Effector memory CD4-positive, alpha-beta T cell (primary cell): ENCODE data around the gene LHX2.

Experiments
- DNase-seq, 3 donors: peaks; one replicate each; pipeline ENCODE4 v3.0.0-alpha.2; 2020
- H3K27ac ChIP-seq: 2 replicates; pipeline ENCODE4 v1.7.0; 2013; ENCODE audit warnings: mild to moderate bottlenecking, low read length, moderate library complexity; ENCODE audit not compliant: insufficient read depth, poor library complexity, severe bottlenecking
- H3K27me3 ChIP-seq: replicated peaks from 2 replicates; pipeline ENCODE4 v1.7.0; 2013; ENCODE audit warnings: mild to moderate bottlenecking, low read length; ENCODE audit not compliant: insufficient read depth, control insufficient read depth, poor library complexity, severe bottlenecking
- H3K36me3 ChIP-seq: 2 replicates; pipeline ENCODE4 v1.7.0; 2013; ENCODE audit warnings: mild to moderate bottlenecking, low read length, moderate library complexity; ENCODE audit not compliant: control insufficient read depth, insufficient read depth
- H3K4me1 ChIP-seq: 2 replicates; pipeline ENCODE4 v1.7.0; 2013; ENCODE audit warnings: low read length, mild to moderate bottlenecking; ENCODE audit not compliant: control insufficient read depth, insufficient read depth, poor library complexity, severe bottlenecking
- H3K4me3 ChIP-seq: 2 replicates; pipeline ENCODE4 v1.7.0; 2013; ENCODE audit warnings: low read length, low read depth, mild to moderate bottlenecking; ENCODE audit not compliant: insufficient read depth, poor library complexity, severe bottlenecking
- H3K9me3 ChIP-seq: 2 replicates; pipeline ENCODE4 v1.7.0; 2013; ENCODE audit warnings: mild to moderate bottlenecking, low read length, moderate library complexity; ENCODE audit not compliant: control insufficient read depth

LHX2 gene

GRCh38 chr9:124013309-124014210, 2.0 kb downstream of the LHX2 start:
- Histone ChIP-seq H3K27ac (no peak overlapping the region), H3K36me3 (no peaks in the 10 kb centered on the region), H3K4me1 (peaks cover 42% of the 10 kb centered on the region), H3K9me3 (no peaks in the 10 kb centered on the region), H3K4me3 (no peak overlapping the region), H3K27me3 (peaks cover 86% of the 10 kb centered on the region)
- no peak for DNase-seq

GRCh38 chr9:124014211-124014955, 2.8 kb downstream of the LHX2 start:
- H3K4me3 ChIP-seq = no peak overlapping the region
- H3K27me3 ChIP-seq = peaks cover 86% of the 10 kb centered on the region
- H3K36me3 ChIP-seq = no peaks in the 10 kb centered on the region
- peaks cover 35% of the 10 kb centered on the region for H3K4me1 ChIP-seq
- H3K9me3 ChIP-seq = no peaks in the 10 kb centered on the region
- H3K27ac ChIP-seq = no peak overlapping the region
- DNase-seq = no peak

DNA sequence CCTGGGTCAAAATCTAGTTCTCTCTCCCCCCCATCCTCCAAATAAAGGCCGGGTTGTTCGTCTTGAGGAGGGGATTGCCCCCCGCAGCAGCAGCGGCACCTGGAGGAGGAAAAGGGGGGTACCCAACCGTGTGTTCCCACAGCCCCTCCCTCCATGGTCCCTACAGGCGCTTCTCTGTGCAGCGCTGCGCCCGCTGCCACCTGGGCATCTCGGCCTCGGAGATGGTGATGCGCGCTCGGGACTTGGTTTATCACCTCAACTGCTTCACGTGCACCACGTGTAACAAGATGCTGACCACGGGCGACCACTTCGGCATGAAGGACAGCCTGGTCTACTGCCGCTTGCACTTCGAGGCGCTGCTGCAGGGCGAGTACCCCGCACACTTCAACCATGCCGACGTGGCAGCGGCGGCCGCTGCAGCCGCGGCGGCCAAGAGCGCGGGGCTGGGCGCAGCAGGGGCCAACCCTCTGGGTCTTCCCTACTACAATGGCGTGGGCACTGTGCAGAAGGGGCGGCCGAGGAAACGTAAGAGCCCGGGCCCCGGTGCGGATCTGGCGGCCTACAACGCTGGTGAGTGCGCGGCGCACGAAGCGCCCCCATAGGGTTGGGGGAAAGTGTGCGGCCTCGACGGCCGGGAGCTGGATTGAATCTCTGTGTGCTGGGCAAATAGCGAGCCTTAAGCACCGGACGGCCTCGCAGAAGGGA, 3.5 kb downstream of the LHX2 start:
- H3K9me3 ChIP-seq = no peaks in the 10 kb centered on the region

DNA sequence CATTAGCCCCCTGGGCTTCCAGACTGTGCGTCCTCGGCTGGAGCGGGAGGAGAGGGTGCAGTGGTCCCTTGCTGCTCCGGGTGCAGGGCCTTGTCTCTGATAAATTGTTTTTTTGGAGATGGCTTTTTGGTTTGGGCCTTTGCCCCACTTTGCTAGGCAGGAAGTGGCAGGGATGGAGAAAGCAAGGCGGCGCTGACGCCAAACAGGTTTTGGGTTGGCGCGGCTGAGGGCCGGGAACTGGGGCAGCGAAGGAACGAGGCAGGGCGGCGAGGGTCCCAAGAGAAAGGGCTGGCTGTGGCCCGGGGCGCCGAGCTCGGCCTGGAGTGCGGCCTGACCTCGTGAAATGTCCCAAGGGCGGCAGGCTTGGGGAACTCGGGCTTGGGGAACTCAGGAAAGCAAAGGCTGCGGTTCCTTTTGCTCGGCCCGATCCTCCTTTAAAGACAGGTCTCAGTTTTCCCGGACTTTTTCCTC, 4.1 kb downstream of the LHX2 start:
- H3K27ac ChIP-seq = no peak overlapping the region
- peaks cover 35% of the 10 kb centered on the region for H3K4me1 ChIP-seq
- no peaks in the 10 kb centered on the region for H3K36me3 ChIP-seq
- H3K27me3 ChIP-seq = peaks cover 81% of the 10 kb centered on the region
- DNase-seq = no peak
- H3K9me3 ChIP-seq = no peaks in the 10 kb centered on the region
- H3K4me3 ChIP-seq = no peak overlapping the region

More for the DNA sequence above, 3.5 kb downstream of the LHX2 start:
- H3K36me3 ChIP-seq = no peaks in the 10 kb centered on the region
- H3K4me3 ChIP-seq = no peak overlapping the region
- peaks cover 86% of the 10 kb centered on the region for H3K27me3 ChIP-seq
- H3K4me1 ChIP-seq = peaks cover 35% of the 10 kb centered on the region
- no peak overlapping the region for H3K27ac ChIP-seq
- no peak for DNase-seq

DNA sequence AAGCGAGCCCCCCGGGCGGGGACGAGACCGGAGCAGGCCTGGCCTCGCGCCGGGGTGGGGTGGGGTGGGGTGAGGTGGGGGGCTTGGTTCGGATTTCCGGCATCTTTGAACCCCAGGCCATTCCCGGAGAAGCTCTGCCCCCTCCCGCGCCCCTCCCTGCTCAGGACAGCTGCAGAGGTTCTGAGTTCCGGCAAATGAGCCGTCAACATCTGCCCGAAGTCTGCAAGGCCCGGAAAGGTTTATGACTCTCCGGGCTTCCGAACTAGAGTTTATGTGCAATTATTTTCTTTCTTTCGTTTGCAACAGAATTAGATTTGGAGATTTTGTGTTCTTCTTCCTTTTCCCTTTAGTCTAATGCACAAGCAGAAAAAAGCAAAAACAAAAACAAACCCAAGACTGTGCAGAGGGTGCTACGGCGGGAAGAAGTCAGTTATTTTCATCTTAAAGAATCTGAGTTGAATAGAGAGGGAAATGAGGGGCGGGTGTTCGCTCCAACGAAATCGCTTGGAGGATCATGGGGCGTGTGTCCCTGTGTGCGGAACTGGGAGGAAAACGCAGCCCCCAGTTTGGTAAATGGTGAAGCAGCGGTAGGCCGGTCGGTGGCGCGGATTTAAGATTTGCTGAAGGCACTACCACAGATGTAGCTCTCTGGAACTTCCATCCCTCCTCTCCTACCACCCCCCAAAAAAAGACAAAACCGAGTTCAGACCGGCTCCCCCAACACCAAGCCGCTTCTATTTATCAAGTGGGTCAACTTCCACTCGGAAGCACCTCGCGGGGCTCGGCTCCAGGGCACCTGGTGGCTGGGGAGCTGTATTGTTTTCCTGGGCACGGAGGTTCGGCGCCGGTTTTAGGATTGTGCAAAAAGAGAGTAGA, 4.8 kb downstream of the LHX2 start:
- Histone ChIP-seq H3K36me3 (no peaks in the 10 kb centered on the region), H3K27ac (no peak overlapping the region), H3K4me1 (peaks cover 35% of the 10 kb centered on the region), H3K27me3 (peaks cover 84% of the 10 kb centered on the region), H3K4me3 (no peak overlapping the region), H3K9me3 (no peaks in the 10 kb centered on the region)
- no peak for DNase-seq

DNA sequence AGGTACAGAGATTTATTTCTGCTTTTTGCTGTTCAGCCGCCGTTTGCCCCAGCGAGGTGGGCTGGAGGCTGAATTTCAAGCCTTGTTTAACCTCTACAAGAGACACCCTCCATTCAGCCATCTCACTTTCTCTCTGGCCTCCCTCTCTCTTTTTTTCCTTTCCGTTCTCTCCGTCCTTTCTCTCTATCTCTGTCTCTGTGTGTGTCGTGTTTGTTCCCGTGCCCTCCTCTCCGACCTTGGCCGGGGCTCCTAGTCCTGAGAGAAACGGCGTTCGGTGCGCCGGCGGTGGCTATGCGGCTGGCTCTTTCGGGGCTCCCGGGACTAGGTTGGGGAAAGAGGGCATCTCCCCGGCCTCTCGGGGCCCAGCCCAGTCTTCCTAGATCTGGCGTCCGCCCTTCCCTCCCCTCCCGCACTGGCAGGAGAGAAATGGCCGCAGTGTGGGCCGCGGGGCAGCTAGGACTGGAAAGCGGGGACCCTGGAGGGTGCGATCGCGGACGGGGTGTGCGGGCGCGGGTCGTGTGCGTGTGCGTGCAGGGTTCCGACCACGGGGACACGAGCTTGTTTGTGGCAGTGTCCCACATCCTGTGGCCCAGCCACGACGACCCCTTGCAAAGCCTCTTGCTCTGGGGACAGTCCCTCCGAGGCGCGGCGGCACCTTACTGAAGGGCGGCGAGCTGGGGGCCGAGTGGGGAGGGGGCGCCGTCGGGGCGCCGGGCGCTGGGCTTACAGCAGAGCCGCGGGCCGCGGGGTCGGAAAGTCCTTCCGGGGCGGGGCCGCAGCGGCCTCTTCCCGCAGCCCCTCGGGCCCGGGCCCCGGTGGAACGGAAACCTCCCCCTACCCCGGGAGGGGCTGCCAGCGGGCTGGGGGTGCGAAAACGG, 5.7 kb downstream of the LHX2 start:
- Histone ChIP-seq H3K4me3 (peak overlapping the region; percentile 12), H3K27me3 (peaks cover 80% of the 10 kb centered on the region), H3K27ac (no peak overlapping the region), H3K9me3 (no peaks in the 10 kb centered on the region), H3K36me3 (no peaks in the 10 kb centered on the region), H3K4me1 (peaks cover 29% of the 10 kb centered on the region)
- no peak for DNase-seq

DNA sequence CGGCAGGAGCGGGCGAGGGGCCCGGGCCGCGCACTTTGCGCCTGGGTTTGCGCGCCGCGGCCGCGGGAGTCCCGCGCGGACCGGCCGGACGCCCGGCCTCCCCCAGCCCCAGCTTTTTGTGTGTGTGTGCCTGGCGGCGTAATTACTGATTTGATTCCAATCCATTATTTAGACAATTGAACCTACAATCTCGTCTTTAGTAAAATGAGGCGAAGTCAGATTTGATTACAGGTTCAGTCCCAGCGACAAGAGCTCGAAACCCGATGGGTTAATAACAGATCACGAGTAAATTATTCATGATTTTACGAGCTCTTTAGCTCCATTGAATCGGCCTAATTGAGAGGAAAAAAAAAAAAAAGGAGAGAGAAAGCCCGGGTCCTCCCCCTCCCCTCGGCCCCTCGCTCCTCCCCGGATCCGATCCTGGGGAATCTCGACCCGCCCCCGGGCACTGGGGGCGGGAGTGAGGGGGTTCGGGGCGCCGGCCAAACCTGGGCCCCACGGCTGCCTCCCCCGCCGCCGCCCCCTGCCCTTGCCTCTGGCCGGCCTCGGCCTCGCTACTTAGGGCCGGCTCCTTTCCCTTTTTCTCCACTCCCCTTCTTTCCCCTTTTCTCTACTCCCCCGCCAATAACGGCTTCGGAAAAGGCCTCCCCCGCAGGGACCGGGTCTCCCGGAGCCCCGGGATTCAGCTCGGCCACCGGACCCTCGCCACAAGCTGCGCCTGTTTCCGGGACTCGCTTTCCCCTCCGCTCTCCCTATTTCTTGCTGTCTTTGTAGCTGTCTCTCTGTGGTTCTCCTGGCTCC, 6.6 kb downstream of the LHX2 start:
- peaks cover 78% of the 10 kb centered on the region for H3K27me3 ChIP-seq
- peaks cover 29% of the 10 kb centered on the region for H3K4me1 ChIP-seq
- H3K27ac ChIP-seq = no peak overlapping the region
- no peaks in the 10 kb centered on the region for H3K36me3 ChIP-seq
- DNase-seq = no peak
- no peaks in the 10 kb centered on the region for H3K9me3 ChIP-seq
- H3K4me3 ChIP-seq = no peak overlapping the region
